ENCODE measurements around the gene HOXA6.
A peak's percentile ranks its signal among the peaks of the same experiment; 100 is the strongest.

DNA sequence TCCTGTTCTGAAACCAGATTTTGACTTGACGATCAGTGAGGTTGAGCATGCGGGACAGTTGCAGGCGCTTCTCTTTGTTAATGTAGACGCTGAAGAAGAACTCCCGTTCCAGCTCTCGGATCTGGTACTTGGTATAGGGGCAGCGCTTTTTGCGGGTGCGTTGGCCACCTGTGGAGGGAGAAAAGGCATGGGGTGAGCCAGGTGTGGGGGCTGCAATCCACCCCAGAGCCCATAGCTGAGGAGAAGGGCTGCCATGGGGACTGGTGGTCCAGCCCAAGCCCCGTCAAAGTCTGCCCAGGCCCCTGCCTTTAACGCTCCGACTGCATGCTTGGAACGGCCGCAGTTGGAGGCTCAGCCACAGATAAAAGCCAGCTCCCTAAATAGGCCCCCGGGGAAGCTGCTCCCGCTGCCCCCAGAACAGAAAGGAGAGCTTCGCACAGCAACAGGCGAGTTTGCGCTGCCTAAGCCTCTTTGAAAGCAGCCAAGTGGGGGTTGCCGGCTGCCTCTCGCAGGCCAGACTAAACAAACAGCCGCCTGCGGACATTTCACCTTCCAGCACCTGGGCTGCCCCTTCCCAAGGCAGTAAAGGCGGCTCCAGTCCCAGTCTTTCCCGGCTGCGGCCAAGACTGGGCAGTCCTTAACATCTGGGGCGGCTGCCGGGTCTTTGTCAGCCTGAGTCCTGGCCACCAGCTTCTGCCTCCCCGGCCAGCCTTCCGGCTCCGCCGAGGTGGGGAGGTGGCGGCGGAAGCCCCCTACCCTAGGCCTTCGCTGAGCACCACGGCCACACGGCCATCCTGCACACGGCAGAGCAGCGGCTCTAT is 35.5 kb upstream of the HOXA6 start:
- TF ChIP-seq EZH2phosphoT487 (IDR thresholded peaks at IDR 0.05; ENCODE audit: unreplicated experiment) (peak; percentile 76), CTCF (conservative IDR thresholded peaks at IDR 0.05; ENCODE audit: low read depth in 2 of 2) (no peak), JUNB (IDR thresholded peaks at IDR 0.05; ENCODE audit: unreplicated experiment) (no peak)

All from GM23338 (cell line).